Fibroblast of lung (primary cell): ENCODE measurements around the gene DHRS4. TPM values are rescaled to one million over a fixed set of nuclear protein-coding genes. Genes with fewer than 3 reads are reported as not detected.

Source experiments
- DNase-seq, 2 donors: peaks; one replicate each; pipeline versions ENCODE4 v3.0.0 to v3.0.0-alpha.2; 2010; ENCODE audit warnings: low read depth in 2 of 2
- H2AFZ ChIP-seq: 2 replicates; pipeline ENCODE4 v1.5.1; 2012; ENCODE audit warnings: low read length, control low read depth, inconsistent platforms
- H3K27ac ChIP-seq: 2 replicates; pipeline ENCODE4 v1.5.1; 2011; ENCODE audit warnings: low read length, control low read depth; ENCODE audit not compliant: insufficient read depth
- H3K27me3 ChIP-seq: 2 replicates; pipeline ENCODE4 v1.5.1; 2011; ENCODE audit warnings: mild to moderate bottlenecking, low read length; ENCODE audit not compliant: control insufficient read depth, insufficient read depth
- H3K36me3 ChIP-seq: 2 replicates; pipeline ENCODE4 v1.5.1; 2011; ENCODE audit warnings: low read length; ENCODE audit not compliant: control insufficient read depth, insufficient read depth
- H3K4me1 ChIP-seq: 2 replicates; pipeline ENCODE4 v1.5.1; 2011; ENCODE audit warnings: low read length; ENCODE audit not compliant: control insufficient read depth, insufficient read depth; ENCODE audit errors: extremely low read depth
- H3K4me2 ChIP-seq: 2 replicates; pipeline ENCODE4 v1.5.1; 2011; ENCODE audit warnings: low read length, control low read depth; ENCODE audit not compliant: insufficient read depth; ENCODE audit errors: extremely low read depth
- H3K4me3 ChIP-seq, 4 experiments: fragments of 200-600 bp in 1 of 4; sonication (generic) in 1 of 4; replicated peaks in 1 of 4; 2 replicates each; pipeline ENCODE4 v1.5.1; 2011 to 2016; ENCODE audit warnings: low read length in 4 of 4, low read depth in 3 of 4, mild to moderate bottlenecking in 3 of 4, control low read depth in 2 of 4, inconsistent platforms in 1 of 4, mixed read lengths in 1 of 4; ENCODE audit not compliant: insufficient read depth in 1 of 4; ENCODE audit errors: control extremely low read depth in 1 of 4
- H3K79me2 ChIP-seq: 2 replicates; pipeline ENCODE4 v1.5.1; 2012; ENCODE audit warnings: mild to moderate bottlenecking, low read length, inconsistent platforms; ENCODE audit not compliant: control insufficient read depth, insufficient read depth
- H3K9ac ChIP-seq: 2 replicates; pipeline ENCODE4 v1.5.1; 2011; ENCODE audit warnings: mild to moderate bottlenecking, low read length, control low read depth; ENCODE audit not compliant: insufficient read depth
- H3K9me3 ChIP-seq: 2 replicates; pipeline ENCODE4 v1.5.1; 2012; ENCODE audit warnings: low read depth, low read length; ENCODE audit not compliant: control insufficient read depth, insufficient read depth
- H4K20me1 ChIP-seq: 2 replicates; pipeline ENCODE4 v1.5.1; 2011; ENCODE audit warnings: low read length; ENCODE audit not compliant: control insufficient read depth, insufficient read depth; ENCODE audit errors: extremely low read depth
- CTCF ChIP-seq, 2 donors: IDR thresholded peaks in 1 of 2; conservative IDR thresholded peaks in 1 of 2; 1 replicate in 1 of 2; 2 replicates in 1 of 2; pipeline ENCODE4 v1.5.1; 2011 to 2012; ENCODE audit warnings: low read length in 2 of 2, control low read depth in 1 of 2, inconsistent platforms in 1 of 2, low read depth in 1 of 2, mild to moderate bottlenecking in 1 of 2
- EZH2 ChIP-seq: IDR thresholded peaks from 2 replicates; pipeline ENCODE4 v1.5.1; 2012; ENCODE audit warnings: low read length, control low read depth, mild to moderate bottlenecking; ENCODE audit errors: missing control alignments
- polyA minus RNA-seq: library from RNA; depleted of rRNA, polyadenylated mRNA; stranded (reverse); fragments of >200 nt; gene quantifications from 2 replicates; pipeline ENCODE4 v1.2.3, GENCODE V29; 2011; ENCODE audit warnings: low replicate concordance
- polyA plus RNA-seq, 2 donors: library from polyadenylated mRNA; depleted of rRNA in 1 of 2; stranded (reverse) in 1 of 2; unstranded in 1 of 2; fragments of >200 nt; gene quantifications; 2 replicates each; pipeline ENCODE4 v1.2.1, GENCODE V29; 2011 to 2012; ENCODE audit warnings: missing spikeins in 1 of 2
- total RNA-seq: library from RNA; depleted of rRNA; stranded (reverse); fragments of >200 nt; gene quantifications from 2 replicates; pipeline ENCODE4 v1.2.1, GENCODE V29; 2014

The DHRS4 gene
- total RNA-seq (51.9 and 54.7 TPM in 2 replicates), polyA plus RNA-seq (28.9 and 30.5 TPM in 2 replicates), polyA minus RNA-seq (9.7 and 24.7 TPM in 2 replicates)
- 50.4 and 52.7 TPM in 2 replicates for polyA plus RNA-seq (2012)

GRCh38 chr14:23953464-23954278 is at the start of gene DHRS4:
Gene DHRS4 (plus strand): TSS chr14:23953770. CDS start chr14:23953789, 19 bp downstream.
- peak; percentile 83 to 85 for DNase-seq
- Histone ChIP-seq H3K4me3 (peak within 1 kb of the TSS; percentile 84 to 94 (median 88)), H3K4me1 (no peaks in the 10 kb centered on the region), H3K36me3 (no peaks in the 10 kb centered on the region), H3K27me3 (no peaks in the 10 kb centered on the region), H3K79me2 (no peaks in the 10 kb centered on the region), H3K9ac (peak within 1 kb of the TSS; percentile 88), H3K9me3 (no peaks in the 10 kb centered on the region), H4K20me1 (no peaks in the 10 kb centered on the region), H2AFZ (peak within 1 kb of the TSS; percentile 94), H3K27ac (peak within 1 kb of the TSS; percentile 76), H3K4me2 (peak within 1 kb of the TSS; percentile 92)
- TF ChIP-seq EZH2 (no peak), CTCF (conservative IDR thresholded peaks at IDR 0.05 in 1 of 2, IDR thresholded peaks at IDR 0.05 in 1 of 2; ENCODE audit: low read depth in 1 of 2, low read length in 2 of 2) (peak; percentile 90 to 92)

- Histone ChIP-seq H3K36me3 (no peaks in the 10 kb centered on the region), H4K20me1 (no peaks in the 10 kb centered on the region), H3K4me3 (no peak overlapping the region), H3K4me1 (no peaks in the 10 kb centered on the region), H2AFZ (no peak overlapping the region), H3K27me3 (no peaks in the 10 kb centered on the region), H3K27ac (no peak overlapping the region), H3K9ac (no peak overlapping the region), H3K79me2 (no peaks in the 10 kb centered on the region), H3K4me2 (no peak overlapping the region), H3K9me3 (no peaks in the 10 kb centered on the region)
- DNase-seq = peak; percentile 23 to 53
- TF ChIP-seq CTCF (conservative IDR thresholded peaks at IDR 0.05 in 1 of 2, IDR thresholded peaks at IDR 0.05 in 1 of 2; ENCODE audit: low read depth in 1 of 2, low read length in 2 of 2) (peak; percentile 91 to 93), EZH2 (no peak)
Observed at GRCh38 chr14:23910101-23910875, 43.3 kb upstream of the DHRS4 start.

- Histone ChIP-seq H2AFZ (no peak overlapping the region), H4K20me1 (no peaks in the 10 kb centered on the region), H3K4me3 (no peak overlapping the region), H3K79me2 (no peaks in the 10 kb centered on the region), H3K9me3 (no peaks in the 10 kb centered on the region), H3K4me1 (no peaks in the 10 kb centered on the region), H3K36me3 (no peaks in the 10 kb centered on the region), H3K9ac (no peak overlapping the region), H3K27ac (no peak overlapping the region), H3K4me2 (no peak overlapping the region), H3K27me3 (no peaks in the 10 kb centered on the region)
- no peak for DNase-seq
- TF ChIP-seq CTCF (conservative IDR thresholded peaks at IDR 0.05 in 1 of 2, IDR thresholded peaks at IDR 0.05 in 1 of 2; ENCODE audit: low read depth in 1 of 2, low read length in 2 of 2) (no peak), EZH2 (no peak)
Observed at GRCh38 chr14:23910876-23911210, 42.7 kb upstream of the DHRS4 start.
